SK-N-MC (cell line): ENCODE measurements around the gene ARHGEF28.

Experiments used
- DNase-seq: peaks from one replicate; pipeline ENCODE4 v3.0.0-alpha.2; 2011; ENCODE audit warnings: low read depth, low spot score
- H3K27ac ChIP-seq: fragments of 200-600 bp; sonication (generic); 2 replicates; pipeline ENCODE4 v1.5.1; 2016; ENCODE audit warnings: mixed run types
- H3K36me3 ChIP-seq: fragments of 200-600 bp; sonication (generic); 2 replicates; pipeline ENCODE4 v1.6.1; 2017; ENCODE audit warnings: antibody characterized with exemption, low read length, mixed read lengths; ENCODE audit not compliant: insufficient read depth
- H3K4me3 ChIP-seq: fragments of 200-600 bp; sonication (generic); 2 replicates; pipeline ENCODE4 v1.5.1; 2016
- H3K9ac ChIP-seq: fragments of 200-600 bp; sonication (generic); 2 replicates; pipeline ENCODE4 v1.8.0; 2017; ENCODE audit warnings: mixed run types, mixed read lengths; ENCODE audit not compliant: insufficient read length
- H3K9me3 ChIP-seq: fragments of 200-600 bp; sonication (generic); 2 replicates; pipeline ENCODE4 v1.6.1; 2017; ENCODE audit warnings: low read depth, mild to moderate bottlenecking, antibody characterized with exemption, low read length, moderate library complexity, mixed read lengths
- EZH2 ChIP-seq: fragments of 200-600 bp; sonication (generic); IDR thresholded peaks from one replicate; pipeline ENCODE4 v1.6.1; 2017; ENCODE audit warnings: antibody characterized with exemption
- FOXP2 ChIP-seq: optimal IDR thresholded peaks from 2 replicates; pipeline ENCODE3; 2011; ENCODE audit warnings: mild to moderate bottlenecking, moderate library complexity; ENCODE audit not compliant: insufficient read depth; ENCODE audit errors: extremely low read length, control extremely low read depth
- POLR2AphosphoS5 ChIP-seq: IDR thresholded peaks from 2 replicates; pipeline ENCODE4 v1.6.1; 2012; ENCODE audit warnings: mild to moderate bottlenecking, low read depth, low read length, borderline replicate concordance

The ARHGEF28 gene

GRCh38 chr5:73791389-73791788, 165.4 kb downstream of the ARHGEF28 start:
- no peaks in the 10 kb centered on the region for H3K9me3 ChIP-seq
- no peak overlapping the region for H3K27ac ChIP-seq
- TF ChIP-seq EZH2 (no peak), FOXP2 (no peak), POLR2AphosphoS5 (no peak)

GRCh38 chr5:73792687-73793320, 166.8 kb downstream of the ARHGEF28 start:
- no peak for DNase-seq
- no peaks in the 10 kb centered on the region for H3K36me3 ChIP-seq
- no peak overlapping the region for H3K4me3 ChIP-seq
- TF ChIP-seq FOXP2 (no peak), POLR2AphosphoS5 (no peak), EZH2 (no peak)
- H3K27ac ChIP-seq, result no peak overlapping the region
- no peaks in the 10 kb centered on the region for H3K9me3 ChIP-seq
- no peak overlapping the region for H3K9ac ChIP-seq

More at GRCh38 chr5:73791389-73791788, 165.4 kb downstream of the ARHGEF28 start:
- H3K4me3 ChIP-seq, result no peak overlapping the region
- DNase-seq, result no peak
- H3K9ac ChIP-seq, result no peak overlapping the region
- H3K36me3 ChIP-seq, result no peaks in the 10 kb centered on the region

GRCh38 chr5:73793911-73794310, 167.9 kb downstream of the ARHGEF28 start:
- Histone ChIP-seq H3K4me3 (no peak overlapping the region), H3K36me3 (no peaks in the 10 kb centered on the region), H3K9me3 (no peaks in the 10 kb centered on the region), H3K27ac (no peak overlapping the region), H3K9ac (no peak overlapping the region)
- DNase-seq, result no peak
- TF ChIP-seq POLR2AphosphoS5, result no peak
- TF ChIP-seq EZH2, result no peak
- no peak for TF ChIP-seq FOXP2

- DNase-seq, result peak; percentile 57
- Histone ChIP-seq H3K27ac (no peak overlapping the region; the same call in 1 of the 2 replicates), H3K36me3 (no peaks in the 10 kb centered on the region)
Observed at GRCh38 chr5:73796164-73797131, 170.5 kb downstream of the ARHGEF28 start.

GRCh38 chr5:73797132-73797510, 171.1 kb downstream of the ARHGEF28 start:
- Histone ChIP-seq H3K9me3 (no peaks in the 10 kb centered on the region), H3K9ac (no peak overlapping the region)

More at GRCh38 chr5:73796164-73797131, 170.5 kb downstream of the ARHGEF28 start:
- TF ChIP-seq FOXP2 (peak; percentile 79), EZH2 (no peak), POLR2AphosphoS5 (no peak)
- H3K4me3 ChIP-seq, result peak overlapping the region; percentile 48
- no peaks in the 10 kb centered on the region for H3K9me3 ChIP-seq
- H3K9ac ChIP-seq, result no peak overlapping the region

GRCh38 chr5:73799401-73799972, 173.5 kb downstream of the ARHGEF28 start:
- no peaks in the 10 kb centered on the region for H3K9me3 ChIP-seq
- no peak overlapping the region for H3K4me3 ChIP-seq
- DNase-seq, result no peak
- H3K9ac ChIP-seq, result no peak overlapping the region
- H3K36me3 ChIP-seq, result no peaks in the 10 kb centered on the region
- TF ChIP-seq FOXP2, result no peak
- TF ChIP-seq EZH2, result no peak
- no peak for TF ChIP-seq POLR2AphosphoS5
- H3K27ac ChIP-seq, result no peak overlapping the region

More at GRCh38 chr5:73797132-73797510, 171.1 kb downstream of the ARHGEF28 start:
- no peak overlapping the region; the same call in 1 of the 2 replicates for H3K27ac ChIP-seq
- TF ChIP-seq EZH2, result no peak
- no peak for TF ChIP-seq POLR2AphosphoS5
- no peak for TF ChIP-seq FOXP2
- H3K4me3 ChIP-seq, result peak overlapping the region; percentile 48; the same call in 1 of the 2 replicates
- no peak for DNase-seq
- no peaks in the 10 kb centered on the region for H3K36me3 ChIP-seq

GRCh38 chr5:73801686-73802085, 175.7 kb downstream of the ARHGEF28 start:
- Histone ChIP-seq H3K4me3 (no peak overlapping the region), H3K9ac (no peak overlapping the region), H3K9me3 (no peaks in the 10 kb centered on the region), H3K36me3 (no peaks in the 10 kb centered on the region), H3K27ac (no peak overlapping the region)
- TF ChIP-seq POLR2AphosphoS5, result no peak
- DNase-seq, result no peak

GRCh38 chr5:73805449-73805848, 179.5 kb downstream of the ARHGEF28 start:
- no peak overlapping the region for H3K4me3 ChIP-seq
- no peak for TF ChIP-seq POLR2AphosphoS5
- no peak for TF ChIP-seq FOXP2
- TF ChIP-seq EZH2, result no peak
- no peak overlapping the region for H3K27ac ChIP-seq
- no peak for DNase-seq
- no peaks in the 10 kb centered on the region for H3K36me3 ChIP-seq
- no peaks in the 10 kb centered on the region for H3K9me3 ChIP-seq
- no peak overlapping the region for H3K9ac ChIP-seq
